Inflammatory macrophage treated with lipopolysaccharide for 4 hours (primary cell): ENCODE results near the gene HOXD8.

Experiments used
- DNase-seq: peaks from one replicate; pipeline ENCODE4 v3.0.0-alpha.2; 2020

HOXD8 gene

DNA sequence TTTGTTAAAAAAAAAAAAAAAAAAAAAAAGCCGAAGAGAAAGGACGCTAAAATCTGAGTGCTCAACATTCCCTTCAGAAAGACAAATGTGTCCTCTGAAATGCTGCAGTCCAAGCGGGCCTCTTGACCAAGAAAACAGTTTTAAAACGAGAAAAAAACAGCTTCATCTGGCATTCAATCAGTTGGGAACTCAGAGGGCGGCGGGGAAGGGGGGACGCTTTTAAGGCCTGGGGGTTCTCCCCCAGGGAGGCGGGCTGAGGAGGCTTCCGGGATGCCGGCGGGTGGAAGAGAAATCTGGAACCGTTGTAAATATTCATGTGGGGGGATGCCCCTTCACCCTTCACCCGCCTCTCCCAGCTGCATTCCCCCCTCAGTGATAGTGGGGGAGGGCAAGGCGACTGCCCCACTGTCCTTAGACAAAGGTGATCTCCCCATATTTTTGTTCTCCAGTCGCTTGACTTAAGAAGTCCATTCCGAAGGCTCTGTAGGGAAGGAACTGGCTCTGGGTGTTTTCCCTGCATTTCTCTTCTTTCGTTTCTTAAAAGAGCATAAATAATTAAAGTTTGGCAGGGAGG is 25.7 kb upstream of the HOXD8 start:
- DNase-seq, result no peak

DNA sequence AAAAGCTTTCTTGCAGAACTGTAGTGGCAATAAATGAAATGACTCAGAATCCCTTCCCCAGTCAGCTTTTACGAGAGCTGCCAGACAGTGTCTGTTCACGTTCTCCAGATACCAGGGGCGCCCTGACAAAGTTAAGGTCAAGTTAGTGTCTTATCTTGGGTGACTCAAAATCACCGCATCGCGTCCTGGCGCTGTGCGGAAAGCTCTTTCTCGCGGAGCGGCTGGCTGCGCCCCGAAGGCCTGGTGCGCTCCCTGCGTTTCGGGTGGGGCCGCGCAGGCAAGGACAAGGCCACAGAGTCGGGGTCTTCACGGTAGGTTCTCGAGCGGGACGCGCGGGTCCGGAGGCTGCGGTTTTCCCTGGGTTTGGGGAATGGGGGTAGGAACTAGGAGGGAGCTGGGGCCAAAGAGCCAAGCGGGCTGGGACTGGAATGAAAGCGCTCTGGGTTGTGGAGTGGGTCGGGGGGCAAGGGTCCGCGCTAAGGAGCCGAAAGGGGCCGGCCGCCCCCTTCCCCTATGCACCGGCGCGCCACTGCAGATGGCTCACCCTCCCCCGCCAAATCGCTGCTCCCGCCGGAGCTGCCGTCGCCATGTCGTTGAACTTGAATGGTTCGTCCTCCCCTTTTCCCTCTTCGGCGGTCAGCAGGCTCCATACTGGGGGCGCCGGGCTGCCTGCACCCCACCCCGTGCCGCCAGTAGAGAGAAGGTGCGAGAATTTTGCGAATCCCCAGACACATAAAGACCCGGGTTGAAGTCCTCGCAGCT is 25.0 kb upstream of the HOXD8 start:
- DNase-seq, result no peak

DNA sequence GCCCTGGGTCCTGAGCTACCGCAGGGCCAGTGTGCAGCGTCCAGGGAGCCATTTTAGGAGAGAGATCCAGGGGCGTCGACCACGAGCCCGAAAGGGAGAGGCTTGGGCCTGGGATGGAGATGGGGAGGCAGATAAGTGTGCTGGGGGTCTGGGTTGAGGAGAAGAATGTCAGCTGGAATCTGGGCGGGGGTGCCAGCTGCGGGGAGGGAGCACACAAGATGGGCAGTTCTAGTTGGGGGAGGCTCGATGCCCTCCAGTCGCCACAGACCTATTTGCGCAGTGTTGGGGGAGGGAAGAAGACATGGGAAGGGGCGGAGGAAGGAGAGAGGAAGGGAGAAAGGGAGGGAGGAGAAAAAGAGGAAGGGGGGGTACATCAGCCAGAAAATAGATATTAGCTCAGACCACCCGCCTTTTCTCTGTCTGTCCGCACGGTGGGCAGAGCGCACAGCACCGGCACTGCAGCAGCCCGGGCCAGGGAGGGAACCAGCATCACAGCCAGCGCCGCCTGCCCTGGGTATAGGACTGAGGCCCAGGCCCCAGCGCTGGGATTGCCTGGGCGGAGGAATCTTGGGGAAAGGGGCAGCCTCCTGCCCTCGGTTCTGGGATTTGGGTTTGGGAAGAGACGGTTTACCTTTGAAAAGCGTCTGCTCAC is 24.3 kb upstream of the HOXD8 start:
- DNase-seq, result no peak

DNA sequence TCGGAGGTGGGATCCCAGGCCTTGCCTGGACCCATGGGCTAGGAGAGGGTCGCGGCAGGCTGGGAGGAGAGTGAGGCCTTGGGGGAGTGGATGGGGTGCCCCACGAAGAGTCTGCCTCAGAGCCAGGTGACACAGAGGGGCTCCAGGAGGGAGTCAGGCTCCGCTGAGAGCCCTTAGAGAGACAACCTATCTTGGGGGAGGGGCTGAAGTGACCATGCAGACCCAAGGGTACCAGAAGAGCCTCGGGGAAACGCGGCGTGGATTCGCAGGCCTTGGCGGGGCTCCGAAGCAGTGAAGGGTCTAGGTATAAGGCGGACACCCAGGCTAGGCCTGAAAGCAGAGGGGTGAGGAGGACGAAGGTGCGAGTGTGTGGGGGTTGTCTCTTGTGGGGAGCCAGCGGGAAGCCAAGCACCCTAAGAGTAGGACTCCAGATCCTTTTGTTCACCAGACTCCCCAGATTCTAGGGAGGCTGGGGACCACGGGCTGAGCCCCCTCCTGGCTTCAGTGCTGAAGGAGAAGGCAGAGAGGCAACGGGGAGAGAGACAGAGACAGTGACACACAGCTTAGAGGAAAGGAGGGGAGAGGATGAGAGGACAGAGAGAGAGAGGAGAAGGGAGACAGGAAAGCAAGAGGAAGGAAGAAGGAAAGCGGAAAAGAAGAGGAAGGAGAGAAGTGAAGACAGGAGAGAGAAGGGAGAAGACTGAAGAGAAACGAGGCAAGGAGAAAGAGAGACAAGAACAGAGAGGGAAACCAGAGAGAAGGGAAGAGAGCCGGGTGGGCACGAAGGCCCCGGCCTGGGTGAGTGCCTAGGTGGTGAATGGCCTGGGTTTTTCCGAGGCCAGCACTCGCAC is 23.6 kb upstream of the HOXD8 start:
- DNase-seq, result no peak

DNA sequence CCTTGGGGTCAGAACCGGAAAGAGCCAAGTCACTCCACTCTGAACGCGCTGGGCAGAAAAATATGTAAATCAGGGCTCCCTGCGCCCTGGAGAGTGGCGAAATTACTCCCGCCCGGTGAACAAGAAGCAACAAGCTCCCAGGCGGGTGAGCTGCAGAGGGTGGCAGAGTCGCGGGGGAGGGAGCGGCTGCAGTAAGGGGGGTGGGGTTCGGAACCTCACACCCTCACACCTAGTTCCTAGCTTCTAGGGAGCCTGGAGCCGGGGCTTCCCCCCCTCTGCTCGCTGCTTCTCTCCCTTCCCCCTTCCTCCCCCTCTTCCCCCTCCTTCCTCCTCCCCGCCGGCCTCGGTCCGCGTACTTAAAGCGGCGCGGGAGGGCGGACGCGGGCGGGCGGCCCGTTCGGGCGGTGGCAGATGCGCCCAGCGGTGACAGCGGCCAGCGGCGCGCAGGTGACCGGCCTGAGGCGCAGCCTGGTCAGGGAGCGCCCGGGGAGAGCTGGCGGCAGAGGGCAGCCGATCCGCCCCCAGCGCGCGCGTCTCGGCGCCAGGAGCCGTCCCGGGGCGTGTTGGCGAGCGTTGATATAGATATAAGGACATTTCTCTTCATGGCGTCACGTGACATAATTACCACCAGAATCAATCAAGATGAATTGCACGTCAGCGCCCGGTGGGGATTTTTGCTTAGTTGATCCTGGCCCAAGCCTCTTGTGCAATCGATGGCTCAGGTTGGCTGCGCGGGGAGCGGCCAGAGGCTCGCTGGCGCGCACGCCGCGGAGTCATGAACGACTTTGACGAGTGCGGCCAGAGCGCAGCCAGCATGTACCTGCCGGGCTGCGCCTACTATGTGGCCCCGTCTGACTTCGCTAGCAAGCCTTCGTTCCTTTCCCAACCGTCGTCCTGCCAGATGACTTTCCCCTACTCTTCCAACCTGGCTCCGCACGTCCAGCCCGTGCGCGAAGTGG is 22.6 kb upstream of the HOXD8 start, which contains the start of gene HOXD11:
Gene HOXD11 (plus strand): TSS at position 700 of the 959 bp plus-strand sequence. CDS start 76 bp downstream, at position 776.
- no peak for DNase-seq

DNA sequence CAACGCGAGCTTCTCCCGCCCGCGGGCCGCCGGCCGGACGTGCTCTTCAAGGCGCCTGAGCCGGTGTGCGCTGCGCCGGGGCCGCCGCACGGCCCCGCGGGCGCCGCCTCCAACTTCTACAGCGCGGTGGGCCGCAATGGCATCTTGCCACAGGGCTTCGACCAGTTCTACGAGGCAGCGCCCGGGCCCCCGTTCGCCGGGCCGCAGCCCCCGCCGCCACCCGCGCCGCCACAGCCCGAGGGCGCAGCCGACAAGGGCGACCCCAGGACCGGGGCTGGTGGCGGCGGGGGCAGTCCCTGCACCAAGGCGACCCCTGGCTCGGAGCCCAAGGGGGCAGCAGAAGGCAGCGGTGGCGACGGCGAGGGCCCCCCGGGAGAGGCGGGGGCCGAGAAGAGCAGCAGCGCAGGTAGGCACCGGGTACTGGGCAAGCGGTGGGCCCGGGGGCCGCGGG is 21.7 kb upstream of the HOXD8 start:
- DNase-seq, result no peak

DNA sequence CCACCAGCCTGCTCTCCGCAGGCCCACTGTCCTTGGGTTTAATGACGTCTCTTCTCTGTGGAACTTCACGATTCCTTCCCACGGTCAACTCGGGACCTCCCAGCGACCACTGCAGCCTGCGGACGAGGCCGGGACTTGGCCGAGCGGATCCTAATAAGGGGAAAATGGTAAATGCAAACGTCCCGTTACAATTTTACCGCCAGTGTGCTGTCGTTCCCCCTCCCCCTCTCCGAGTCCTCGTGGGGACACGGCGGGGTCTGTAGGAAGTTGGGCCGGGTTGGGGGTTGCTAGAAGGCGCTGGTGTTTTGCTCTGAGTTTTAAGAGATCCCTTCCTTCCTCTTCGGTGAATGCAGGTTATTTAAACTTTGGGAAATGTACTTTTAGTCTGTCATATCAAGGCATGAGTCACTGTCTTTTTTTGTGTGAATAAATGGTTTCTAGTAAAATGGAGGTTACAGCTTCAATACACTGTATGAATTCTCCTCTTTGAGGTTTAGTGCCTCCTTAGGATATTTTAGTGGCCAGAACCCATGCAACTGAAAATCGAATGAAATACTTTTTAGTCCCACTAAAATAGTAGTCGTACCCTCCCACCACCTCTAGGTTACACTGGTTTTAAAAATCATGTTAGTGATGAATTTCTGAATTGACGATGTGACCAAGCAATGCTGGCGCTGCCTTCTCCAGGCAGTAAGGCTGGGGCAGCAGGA is 20.2 kb upstream of the HOXD8 start:
- DNase-seq, result no peak

DNA sequence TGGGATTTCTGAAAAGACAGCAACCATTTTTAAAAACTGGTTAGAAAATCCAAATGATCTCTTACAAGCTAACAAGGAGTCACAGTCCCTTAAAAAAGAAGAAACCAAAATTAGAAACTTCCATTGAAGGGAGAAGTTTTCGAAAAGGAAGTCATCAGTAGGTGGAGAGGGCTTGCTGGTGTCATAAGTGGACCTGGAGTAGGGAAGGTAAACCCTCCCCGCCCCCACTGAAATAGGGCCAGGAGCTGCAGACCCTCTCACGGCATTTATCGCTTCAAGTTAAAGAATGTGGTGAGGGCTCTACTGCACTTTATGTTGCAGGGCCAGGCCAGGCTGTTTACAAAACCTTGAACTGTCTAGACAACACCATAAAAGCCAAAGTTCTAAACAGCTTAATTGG is 19.6 kb upstream of the HOXD8 start:
- DNase-seq, result no peak

DNA sequence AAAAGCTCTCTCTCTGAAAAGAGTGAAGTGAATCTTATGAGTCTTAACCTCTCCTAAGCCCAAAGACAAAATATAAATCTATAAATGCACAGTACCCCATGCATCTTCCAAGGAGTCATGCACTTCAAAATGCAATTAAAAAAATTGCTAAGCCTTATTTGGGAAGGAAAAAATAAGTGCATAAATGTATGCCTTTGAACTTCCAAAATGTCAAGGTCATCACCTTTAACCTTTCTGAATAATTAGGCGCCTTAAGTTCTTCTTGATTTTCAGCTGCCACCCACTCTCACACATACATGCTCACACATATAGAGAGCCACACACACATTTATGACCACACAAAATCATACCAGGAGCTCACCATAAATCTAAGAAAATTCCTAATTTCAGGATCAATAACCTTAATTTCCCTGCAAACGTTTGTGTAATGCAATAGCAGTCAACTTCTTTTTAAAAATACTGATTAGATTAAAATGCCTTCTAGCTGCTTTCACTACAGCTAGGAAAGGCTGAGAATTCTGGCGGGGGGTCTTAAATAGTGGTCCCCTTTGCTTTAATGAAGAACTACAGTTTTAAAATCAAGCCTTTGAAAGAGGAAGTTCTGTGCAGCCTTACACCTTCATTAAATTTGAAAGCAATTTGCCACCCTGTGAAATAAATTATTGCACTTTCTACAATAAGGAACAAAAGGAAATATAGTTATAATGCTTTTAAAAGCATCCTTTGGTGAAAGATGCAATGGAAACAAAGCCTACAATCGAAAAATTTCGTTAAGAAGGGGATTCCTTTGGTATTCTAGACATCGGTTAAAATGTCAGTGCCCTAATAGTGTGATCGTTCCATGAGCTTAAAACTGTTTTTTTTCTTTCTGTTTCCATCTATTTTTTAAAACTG is 18.8 kb upstream of the HOXD8 start:
- no peak for DNase-seq

DNA sequence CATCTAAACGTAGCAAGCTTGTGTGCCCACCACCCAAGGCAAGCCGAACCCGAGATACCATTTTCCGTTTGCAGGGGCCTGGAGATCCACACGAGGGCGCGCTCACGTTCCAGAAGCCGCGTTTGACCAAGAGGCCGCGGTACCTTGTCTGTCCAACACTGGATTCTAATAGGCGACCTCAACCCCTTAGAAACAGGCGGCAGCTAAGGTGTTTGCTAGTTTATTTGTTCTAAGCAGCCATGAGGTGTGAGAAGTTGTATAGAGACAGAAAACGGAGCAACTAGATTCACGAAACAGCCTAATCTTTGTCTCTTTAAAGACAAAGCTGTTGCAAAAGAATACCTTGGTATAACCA is 18.2 kb upstream of the HOXD8 start:
- no peak for DNase-seq

DNA sequence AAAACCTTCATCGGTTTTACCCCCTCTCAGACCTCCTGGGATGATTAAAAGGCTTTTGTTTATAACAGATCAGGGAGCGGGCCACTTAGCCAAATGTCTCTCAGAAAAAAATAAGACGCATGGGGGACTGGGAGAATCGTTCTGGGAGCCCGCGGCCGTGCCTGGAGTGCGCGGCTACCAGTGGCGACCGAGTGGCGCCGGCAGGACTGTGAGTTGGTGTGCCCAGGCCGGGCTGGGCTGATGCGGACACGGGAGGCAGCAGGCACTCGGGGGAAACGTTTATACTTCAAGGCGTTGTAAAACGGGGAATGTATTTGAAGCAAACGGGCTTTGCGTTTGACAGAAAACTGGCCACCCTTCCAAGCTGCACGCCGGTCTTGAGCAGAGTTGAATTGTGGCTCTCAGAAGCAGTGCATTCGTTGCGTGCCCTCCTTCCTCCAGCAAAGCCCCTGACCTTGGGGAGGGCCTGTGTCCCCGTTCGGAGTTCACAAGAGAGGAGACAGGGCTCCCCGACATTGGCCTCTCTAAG is 17.6 kb upstream of the HOXD8 start:
- no peak for DNase-seq

DNA sequence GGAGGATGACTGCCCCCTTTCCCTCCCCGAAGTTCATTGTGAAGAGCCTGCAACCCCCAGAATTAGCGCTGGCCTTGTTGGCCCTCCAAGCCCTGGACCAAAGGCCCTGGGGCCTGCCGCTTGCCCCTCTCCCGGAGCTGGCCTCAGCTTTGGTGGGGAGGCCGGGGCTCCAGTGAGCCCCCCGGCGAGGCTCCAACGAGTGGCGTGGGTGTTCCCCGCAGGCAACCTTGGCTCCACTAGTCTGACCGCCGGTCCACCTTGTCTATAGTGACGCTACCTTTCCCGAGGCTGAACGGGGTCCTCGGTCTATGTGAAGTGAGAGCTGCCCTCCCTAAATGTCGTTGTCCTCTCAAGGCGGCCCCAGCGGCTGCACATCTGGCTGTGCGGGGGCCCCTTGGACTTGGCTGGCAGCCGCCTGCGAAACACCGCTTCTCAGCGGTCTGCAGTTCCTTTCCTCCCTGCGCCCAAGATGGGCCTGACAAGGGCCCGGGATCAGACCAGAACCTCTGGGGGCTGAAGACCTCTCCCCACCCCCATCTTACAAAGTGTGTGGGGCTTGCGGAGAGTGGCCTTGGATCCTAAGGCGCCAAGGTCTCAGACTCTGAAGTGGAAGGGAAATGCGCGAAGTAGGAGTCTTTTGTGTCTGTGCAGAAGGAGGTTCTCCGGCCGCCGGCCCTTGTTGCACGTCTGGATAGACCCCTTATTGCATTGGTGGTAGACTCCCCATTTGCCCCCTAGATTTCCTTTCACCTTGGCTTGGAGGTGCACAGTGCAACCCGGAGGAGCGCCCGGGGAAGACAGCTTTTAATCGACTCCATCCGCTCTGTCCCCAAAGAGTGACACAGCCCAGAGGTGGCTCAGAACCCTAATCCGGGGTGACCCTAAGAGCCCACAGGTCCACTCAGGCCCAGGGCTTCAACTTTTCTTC is 16.9 kb upstream of the HOXD8 start:
- no peak for DNase-seq

DNA sequence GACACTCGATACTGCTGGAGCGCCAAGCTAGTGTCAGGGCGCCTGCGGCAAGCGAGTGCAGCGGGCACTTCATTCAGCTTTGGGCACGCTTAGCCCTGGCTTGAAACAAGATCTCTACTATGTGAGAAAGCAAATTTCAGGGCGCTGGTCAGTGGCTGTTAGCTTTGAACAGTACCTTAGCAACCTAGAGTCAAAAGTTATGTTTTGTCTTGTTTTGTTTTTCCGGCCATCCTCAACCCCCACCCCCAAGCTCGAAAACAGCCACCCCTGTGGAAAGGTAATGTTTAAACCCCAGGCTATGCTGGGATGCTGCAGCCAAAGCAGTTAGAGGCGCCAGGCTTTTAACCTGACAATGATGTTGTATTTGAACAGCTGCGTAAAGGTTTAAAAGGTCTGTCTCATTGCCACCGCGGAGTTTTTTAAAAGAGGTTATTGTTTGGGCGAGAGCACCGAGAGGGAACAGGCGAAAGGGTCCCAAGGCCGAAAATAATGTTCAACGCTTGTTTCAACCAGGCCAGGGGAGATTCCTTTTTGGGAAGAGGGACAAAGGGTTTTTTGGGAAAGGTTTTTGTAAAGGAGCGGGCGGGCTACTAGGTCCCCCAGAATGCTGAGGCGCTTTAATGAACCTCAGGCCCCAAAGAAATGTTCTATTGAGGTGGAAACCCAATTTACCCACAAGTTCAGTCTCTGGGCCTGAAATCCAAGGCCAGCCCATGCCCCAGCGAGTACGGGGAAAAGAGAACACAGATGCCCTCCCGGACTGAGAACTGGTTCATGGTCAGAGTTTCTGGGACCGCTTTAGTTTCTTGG is 15.2 kb upstream of the HOXD8 start:
- DNase-seq, result no peak

DNA sequence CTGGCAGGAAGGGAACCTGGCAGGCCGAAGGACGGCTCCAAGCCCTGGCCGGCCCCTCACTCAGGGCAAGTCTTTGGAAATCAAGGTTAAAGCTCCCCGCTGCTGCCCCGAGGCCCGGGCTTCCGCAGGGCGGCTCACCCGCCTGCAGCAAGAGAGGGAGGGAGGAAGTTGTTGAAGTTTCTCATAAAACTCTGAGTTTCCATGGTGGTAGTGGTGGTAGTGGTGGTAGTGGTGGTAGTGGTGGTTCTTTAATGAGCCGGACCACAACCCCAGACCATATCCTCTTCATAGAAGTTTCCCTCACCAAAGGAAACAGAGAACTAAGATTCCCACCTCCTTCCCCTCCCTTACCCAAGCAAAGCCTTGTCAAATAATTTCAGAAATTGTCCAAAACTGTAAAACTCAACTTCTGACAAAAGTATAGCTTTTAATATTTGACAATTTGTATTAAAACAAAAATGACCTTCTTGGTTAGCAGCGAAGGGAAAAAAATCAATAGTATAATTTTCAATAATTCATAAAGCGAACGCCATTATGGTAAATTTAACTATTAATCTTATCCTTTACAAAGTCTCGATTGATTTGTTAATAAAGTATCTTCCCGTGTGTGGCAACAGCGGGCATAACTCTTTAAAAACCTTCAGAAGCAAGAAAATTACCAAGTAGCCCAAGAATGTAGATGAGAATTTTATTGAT is 14.4 kb upstream of the HOXD8 start:
- DNase-seq, result no peak

DNA sequence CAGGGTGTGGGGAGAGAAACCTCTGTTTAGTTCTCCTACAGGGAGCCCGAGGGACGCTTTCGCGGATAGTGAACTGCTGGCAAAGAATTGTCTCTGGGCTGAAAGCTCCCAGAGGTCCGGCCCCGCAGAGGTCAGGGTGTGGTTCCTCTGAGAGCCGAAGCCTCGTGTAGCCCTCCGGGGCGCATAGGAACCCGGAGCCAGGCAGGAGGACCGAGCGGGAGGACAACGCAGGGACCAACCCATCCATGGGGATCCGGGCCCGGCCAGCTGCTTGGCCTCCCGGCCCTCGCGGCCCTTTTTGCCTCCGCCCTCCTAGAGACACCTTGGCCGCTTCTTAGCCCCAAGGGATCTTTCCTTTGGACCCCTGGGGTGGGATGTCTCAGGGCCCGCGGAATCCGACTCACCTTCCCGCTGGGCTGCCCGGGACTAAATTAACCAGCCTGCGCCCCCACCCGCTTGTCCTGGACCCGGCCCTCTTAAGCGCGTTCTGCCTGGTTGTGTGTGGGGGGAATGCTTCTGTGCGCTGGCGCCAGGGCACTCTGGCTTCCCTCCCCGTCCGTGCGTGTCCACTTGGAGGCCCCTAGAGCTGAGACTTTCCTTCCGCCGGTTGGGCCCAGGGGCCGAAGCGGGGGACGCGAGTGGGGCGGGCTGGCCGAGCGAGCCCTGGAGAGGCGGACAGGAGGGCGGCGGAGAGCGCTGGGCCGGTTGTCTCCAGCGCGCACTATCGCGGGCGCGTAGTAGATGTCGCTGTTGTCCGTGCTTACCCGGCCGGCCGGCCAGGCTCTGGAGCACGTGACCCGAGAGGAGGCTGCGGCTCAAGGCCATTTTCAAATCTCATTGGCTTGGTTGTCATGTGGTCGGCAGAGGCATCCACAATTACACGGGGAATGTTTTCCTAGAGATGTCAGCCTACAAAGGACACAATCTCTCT is 13.4 kb upstream of the HOXD8 start, which contains the start of gene HOXD10:
Gene HOXD10 (plus strand): TSS at position 896 of the 931 bp plus-strand sequence. CDS start 56 bp downstream, outside the sequence.
- no peak for DNase-seq
